OCI-LY7 (cell line): ENCODE data around the gene TMCC1.

ENCODE experiments used
- EZH2phosphoT487 ChIP-seq: fragments of 200-600 bp; sonication (generic); IDR thresholded peaks from 2 replicates; pipeline ENCODE4 v1.6.1; 2018; ENCODE audit warnings: low read depth, borderline replicate concordance, mild to moderate bottlenecking, mixed run types, antibody characterized with exemption, low read length, moderate library complexity, mixed read lengths
- TF ChIP-seq, protein P1 (sequence below): fragments of 200-600 bp; sonication (generic); conservative IDR thresholded peaks from 2 replicates; pipeline ENCODE4 v1.5.1; 2014; ENCODE audit warnings: mild to moderate bottlenecking, antibody characterized with exemption, low read length, moderate library complexity, mixed read lengths

- TF ChIP-seq, protein P1, sequence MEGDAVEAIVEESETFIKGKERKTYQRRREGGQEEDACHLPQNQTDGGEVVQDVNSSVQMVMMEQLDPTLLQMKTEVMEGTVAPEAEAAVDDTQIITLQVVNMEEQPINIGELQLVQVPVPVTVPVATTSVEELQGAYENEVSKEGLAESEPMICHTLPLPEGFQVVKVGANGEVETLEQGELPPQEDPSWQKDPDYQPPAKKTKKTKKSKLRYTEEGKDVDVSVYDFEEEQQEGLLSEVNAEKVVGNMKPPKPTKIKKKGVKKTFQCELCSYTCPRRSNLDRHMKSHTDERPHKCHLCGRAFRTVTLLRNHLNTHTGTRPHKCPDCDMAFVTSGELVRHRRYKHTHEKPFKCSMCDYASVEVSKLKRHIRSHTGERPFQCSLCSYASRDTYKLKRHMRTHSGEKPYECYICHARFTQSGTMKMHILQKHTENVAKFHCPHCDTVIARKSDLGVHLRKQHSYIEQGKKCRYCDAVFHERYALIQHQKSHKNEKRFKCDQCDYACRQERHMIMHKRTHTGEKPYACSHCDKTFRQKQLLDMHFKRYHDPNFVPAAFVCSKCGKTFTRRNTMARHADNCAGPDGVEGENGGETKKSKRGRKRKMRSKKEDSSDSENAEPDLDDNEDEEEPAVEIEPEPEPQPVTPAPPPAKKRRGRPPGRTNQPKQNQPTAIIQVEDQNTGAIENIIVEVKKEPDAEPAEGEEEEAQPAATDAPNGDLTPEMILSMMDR, result no peak
- no peak for TF ChIP-seq EZH2phosphoT487
Observed at GRCh38 chr3:129836381-129837064, 57.0 kb downstream of the TMCC1 start.
